ENCODE measurements around the gene DBF4B. TPM values are rescaled to one million over a fixed set of nuclear protein-coding genes. Genes with fewer than 3 reads are reported as not detected.

The DBF4B gene
- total RNA-seq, 1 donor from 2014 or later: 3.9 TPM

DNA sequence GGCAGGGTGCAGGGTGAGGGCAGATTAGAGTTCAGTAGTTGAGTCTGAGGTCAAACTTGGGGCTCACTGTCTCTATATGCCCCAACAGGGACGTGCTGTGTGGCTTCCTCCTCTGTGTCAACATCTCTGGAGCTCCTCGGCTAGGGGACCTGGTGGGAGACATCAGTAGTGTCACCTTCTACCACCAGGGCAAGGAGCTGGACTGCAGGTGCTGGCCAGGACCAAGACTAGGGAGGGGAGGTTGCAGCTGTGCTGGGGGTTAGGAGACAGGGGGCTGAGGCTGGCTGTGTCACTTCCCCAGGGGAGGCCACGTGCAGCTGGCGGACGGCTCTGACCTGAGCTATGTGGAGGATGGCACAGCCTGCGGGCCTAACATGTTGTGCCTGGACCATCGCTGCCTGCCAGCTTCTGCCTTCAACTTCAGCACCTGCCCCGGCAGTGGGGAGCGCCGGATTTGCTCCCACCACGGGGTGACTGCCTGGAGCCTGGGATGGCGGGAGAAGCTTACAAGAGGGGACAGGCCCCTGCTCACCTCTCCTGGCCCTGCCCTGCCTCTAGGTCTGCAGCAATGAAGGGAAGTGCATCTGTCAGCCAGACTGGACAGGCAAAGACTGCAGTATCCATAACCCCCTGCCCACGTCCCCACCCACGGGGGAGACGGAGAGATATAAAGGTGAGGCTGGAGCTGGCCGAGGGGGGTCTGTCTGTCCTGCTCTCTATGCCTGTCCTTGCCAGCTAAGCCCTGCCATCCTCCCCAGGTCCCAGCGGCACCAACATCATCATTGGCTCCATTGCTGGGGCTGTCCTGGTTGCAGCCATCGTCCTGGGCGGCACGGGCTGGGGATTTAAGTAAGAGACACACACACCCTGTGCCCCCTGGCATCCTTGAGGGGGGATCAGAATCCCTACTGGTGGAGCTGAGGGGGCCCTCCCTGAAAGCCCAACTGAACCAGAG lies 69.2 kb downstream of the DBF4B start:
- DNase-seq: no peak

DNA sequence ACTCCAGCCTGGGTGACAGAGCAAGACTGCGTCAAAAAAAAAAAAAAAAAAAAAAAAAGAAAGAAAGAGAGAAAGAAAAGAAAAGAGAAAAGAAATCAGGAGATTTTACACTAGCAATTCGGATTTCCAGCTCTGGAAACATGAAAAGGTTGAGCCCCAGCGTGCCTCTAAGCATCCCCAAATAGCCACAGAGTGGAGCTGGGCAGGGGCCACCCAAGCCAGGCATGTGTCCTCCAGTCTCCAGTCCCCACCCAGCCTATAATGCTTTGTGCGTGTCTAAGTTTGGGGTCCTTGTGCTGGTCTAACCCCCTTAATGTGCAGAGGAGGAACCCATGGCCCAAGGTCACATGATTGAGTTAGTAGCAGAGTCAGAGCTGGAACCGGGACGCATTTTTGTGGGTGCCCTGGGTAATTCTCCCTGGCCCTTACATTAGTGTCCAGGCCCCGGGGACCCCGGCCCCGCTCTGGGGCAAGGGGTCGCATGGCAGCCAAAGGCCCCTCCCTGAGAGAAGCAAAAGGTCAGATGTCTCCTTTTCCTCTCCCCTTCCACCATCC lies 70.3 kb downstream of the DBF4B start:
- no peak for DNase-seq

DNA sequence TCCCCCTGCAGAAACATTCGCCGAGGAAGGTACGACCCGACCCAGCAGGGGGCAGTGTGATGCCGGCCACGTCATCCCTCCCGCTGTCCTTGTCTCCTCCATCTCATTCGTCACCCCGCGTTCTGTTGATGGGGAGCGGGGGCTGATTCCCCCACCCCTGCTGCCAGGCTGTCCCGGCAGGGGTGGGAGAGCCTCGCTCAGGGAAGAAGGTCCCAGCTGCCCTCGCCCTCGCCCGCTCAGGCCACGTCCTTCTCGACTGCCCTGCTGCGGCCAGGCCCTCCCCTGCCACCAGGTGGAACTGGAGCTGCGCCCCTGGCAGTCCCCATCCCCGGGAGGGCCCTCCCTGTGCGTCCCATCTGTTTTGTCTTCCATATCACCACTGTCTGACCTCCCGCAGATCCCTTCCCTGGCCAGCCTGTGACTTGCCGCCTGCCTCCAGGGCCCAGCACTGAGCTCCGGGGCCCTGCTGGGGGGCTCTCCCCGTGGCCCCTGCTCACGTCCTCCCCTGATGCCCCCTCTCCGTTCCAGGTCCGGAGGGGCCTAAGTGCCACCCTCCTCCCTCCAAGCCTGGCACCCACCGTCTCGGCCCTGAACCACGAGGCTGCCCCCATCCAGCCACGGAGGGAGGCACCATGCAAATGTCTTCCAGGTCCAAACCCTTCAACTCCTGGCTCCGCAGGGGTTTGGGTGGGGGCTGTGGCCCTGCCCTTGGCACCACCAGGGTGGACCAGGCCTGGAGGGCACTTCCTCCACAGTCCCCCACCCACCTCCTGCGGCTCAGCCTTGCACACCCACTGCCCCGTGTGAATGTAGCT lies 71.0 kb downstream of the DBF4B start:
- DNase-seq: peak; percentile 59

DNA sequence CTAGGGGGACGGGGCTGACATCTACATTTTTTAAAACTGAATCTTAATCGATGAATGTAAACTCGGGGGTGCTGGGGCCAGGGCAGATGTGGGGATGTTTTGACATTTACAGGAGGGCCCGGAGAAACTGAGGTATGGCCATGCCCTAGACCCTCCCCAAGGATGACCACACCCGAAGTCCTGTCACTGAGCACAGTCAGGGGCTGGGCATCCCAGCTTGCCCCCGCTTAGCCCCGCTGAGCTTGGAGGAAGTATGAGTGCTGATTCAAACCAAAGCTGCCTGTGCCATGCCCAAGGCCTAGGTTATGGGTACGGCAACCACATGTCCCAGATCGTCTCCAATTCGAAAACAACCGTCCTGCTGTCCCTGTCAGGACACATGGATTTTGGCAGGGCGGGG lies 71.7 kb downstream of the DBF4B start:
- DNase-seq: no peak

DNA sequence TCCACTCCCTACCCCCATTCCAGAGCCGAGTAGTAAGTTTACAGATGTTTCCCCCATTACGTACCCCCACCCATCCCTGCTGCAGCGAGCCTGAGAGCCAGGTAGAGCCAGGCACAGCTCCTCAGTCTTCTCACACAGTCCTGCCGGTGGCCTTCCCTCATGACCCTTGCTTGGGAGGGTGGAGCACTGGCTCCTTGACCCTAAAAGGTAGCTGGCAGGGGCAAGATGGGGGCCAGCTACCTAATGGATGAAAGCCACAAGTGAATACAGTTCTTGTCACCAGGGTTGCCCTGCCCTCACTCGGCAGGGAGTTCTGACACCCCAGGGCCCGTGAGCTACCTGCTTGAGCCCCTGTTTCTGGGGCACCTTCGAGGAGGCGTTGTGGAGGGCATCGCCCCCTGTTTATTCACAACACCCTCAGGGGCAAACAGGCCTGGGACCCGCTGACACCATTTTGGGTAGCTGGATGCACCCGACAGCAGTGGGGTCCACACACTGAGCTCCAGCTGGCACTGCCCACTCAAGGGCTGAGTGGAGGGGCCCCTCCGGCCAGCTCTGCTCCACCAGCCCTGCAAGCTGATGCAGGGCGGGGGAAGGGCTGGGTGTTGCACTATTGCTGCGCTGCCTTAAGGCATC lies 72.5 kb downstream of the DBF4B start:
- DNase-seq: no peak

DNA sequence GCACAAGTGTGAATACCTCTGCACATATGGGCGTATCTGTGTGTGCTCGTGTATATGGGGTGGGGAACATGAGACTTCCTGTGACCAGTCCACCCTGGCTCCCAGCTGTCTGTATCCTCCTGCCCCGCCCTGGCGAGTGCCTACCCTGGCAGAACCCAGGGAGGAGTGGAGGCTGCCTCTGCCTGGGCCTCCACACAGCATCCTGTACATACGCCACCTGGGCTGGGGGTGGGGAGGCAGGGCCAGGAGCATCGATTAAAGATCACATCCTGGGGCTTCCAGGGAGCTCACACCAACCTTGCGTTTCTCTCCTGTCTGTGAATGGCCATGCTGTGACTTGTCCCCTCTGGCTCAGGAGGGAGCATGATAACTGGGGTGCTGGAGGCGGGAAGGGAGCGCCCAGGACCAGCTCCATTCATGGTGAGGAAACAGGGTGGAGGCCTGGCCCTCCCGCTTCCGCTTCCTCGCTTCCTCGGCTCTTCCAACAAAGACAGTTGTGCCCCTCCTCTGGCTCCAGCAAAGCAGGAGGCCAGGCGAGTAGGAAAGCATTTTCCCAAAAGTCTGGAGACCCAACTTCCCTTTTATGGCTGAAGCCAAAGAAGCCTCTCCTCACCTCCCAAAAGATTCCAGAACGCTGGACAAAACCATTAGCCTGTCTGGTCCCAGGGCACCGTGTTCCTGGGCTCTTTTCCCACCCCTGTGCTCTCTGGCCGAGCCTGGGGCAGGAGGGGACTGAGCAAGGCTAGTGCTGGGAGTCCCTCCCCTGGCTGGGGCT lies 73.3 kb downstream of the DBF4B start:
- no peak for DNase-seq

DNA sequence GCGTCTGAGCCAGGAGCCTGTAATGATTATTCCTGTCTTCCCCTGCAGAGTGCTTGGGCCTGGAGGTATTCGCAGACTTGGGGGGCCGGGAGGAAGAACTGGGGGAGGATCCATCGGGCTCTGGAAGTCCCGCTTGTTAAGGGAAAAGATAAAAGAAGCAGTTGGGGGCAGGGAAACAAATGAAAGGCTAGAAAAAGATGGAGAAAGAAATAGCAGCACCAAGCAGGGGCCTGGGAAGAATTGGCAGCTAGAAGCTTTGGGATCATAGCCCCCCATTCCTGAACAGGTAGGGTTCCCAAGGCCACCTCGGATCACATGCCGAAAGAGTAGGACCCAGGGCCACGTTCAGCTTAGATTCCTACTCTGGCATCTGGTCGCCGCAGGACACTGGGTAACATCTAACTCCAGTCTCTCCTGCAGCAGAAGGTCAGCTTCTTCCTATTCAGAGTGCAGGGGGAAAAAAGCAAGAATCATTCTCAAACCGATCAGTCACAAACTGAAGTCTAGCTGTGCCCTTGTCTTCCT lies 73.9 kb downstream of the DBF4B start:
- DNase-seq: no peak

DNA sequence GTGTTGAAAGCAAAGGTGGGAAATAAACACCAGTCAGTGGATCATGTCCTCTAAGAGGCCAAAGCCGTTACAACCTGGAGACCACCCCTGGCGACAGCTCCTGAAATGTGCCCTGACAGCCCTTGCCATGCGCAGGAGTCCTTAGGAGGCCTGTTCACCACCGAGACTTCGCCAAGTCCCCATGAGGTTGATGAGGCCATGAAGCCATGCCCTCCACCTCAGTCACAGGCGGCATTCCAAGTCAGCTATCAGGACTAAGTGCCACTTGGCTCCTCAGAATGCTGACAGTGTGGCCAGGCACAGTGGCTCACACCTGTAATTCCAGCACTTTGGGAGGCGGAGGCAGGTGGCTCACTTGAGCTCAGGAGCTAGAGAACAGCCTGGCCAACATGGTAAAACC lies 77.5 kb downstream of the DBF4B start:
- DNase-seq: no peak

DNA sequence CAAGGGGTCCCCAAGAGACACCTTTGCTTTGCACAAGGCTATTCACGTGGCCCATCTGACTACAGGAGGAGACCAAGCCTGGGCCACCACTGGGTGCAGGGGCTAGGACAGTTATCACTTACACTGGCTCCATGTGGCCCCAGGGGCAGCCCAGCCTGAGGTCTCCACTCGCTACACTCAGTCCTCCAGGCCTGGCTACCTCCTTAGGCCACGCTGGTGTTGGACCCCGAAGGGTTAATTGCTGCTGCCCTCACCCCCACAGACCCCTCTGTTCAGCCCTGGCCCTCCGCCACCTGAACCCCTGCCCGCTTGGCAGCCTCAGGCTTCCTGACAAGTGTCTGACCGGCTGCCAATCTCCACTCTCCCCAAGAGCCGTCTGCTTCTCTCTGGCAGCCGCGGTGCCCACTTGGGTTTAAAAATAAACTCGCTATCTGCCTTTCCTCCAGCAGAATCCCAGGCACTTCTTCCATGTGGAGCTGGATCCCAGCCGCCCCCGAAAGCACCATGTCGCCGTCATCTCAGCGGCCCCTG lies 78.2 kb downstream of the DBF4B start:
- no peak for DNase-seq

DNA sequence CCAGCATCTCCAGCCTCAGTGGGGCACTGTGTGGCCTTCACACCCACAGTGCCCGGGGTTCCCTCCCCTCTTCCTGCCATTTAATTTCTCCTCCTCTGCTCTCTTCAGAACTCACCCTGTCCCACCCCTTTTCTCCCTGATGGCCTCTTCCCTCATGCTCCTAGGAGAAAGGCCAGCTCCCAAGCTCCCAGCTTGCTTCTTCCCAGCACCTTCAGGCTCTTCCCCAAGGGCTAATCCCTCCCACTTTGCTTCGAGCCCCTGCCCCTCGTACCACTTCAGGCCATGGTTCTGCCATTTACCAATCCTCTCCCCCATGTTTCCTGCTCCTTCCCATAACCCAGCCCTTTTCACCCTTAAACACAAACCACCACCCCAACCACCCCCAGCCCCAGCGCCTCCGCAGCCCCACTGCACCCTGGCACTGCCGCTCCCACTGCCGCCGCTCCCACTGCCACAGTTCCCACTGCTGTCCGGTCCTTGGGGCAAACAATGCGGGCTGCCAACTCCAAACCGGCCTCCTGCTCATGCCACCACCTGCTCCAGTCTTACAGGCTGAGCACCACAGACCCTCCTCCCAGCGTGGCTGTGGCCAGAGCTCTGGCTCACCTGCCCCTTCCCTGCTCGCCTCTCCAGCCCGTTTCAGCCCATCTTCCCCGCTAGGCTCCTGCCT lies 78.9 kb downstream of the DBF4B start:
- DNase-seq: no peak

DNA sequence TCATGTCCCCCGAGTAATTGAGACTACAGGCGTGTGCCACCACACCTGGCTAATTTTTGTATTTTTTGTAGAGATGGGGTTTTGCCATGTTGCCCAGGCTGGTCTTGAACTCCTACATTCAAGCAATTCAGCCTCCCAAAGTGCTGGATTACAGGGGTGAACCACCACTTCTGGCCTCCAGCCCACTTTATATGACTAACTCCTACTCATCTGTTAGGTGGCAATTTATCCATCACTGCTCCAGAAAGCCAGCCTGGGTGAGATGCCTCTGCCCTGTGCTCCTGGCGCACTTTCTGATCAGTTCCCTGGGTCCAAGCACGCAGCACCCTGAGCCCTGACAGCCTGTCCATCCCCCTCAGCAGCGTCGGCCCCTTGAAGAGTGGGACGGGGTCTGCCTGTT lies 79.7 kb downstream of the DBF4B start:
- DNase-seq: no peak

DNA sequence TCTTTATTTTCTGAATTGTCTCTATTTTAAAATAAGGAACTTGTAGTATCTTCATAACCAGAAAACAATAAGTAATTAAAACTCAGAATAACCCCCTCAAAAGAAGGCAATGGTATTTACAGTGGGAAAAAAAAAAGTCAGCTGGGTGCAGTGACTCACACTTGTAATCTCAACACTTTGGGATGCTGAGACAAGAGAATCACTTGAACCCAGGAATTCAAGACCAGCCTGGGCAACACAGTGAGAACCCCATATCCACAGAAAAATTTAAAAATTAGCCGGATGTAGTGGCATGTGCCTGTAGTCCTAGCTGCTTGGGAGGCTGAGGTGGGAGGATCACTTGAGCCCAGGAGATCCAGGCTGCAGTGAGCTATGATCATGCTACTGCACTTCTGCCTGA lies 83.8 kb downstream of the DBF4B start:
- no peak for DNase-seq

DNA sequence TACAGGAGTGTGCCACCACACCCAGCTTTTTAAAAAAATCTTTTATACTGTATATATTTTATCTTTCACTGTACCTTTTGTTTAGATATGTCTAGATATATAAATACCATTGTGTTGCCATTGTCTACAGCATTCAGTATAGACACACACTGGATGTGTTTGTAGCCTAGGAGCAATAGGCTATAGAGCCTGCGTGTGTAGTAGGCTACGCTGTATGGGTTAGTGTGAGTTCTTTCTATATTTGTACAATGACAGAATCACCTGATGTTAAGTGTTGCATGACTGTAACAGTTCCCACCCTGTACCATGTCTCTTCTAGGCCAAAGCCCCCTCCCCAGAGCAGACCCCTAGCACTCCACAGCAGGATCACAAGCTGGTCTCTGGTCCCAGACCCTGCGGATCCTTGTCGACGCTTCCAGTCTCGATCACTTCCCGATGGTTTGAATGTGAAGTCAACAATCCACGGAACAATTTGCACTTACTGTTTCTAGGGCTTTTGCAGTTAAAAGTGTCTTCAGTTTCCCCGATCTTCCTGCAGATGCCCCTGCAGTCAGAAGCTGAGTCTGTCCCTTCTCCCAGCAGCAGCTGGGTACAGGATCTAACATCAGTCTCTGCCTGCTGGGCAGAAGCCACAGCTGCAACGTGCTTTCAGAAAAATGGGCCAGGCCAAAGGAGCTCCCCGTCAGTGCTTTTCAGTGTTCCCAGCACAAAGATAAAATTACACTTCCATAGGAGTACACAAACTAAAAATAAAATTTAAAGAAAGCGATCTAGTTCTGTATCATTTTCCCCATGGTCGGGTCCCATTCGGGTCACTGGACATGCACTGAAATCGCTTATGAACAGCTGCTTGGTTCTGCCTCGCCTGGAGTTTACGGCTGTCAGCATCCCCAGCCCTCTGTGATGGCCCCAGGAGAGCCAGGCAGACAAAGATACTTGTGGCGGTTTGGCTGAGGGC lies 85.7 kb downstream of the DBF4B start:
- no peak for DNase-seq

DNA sequence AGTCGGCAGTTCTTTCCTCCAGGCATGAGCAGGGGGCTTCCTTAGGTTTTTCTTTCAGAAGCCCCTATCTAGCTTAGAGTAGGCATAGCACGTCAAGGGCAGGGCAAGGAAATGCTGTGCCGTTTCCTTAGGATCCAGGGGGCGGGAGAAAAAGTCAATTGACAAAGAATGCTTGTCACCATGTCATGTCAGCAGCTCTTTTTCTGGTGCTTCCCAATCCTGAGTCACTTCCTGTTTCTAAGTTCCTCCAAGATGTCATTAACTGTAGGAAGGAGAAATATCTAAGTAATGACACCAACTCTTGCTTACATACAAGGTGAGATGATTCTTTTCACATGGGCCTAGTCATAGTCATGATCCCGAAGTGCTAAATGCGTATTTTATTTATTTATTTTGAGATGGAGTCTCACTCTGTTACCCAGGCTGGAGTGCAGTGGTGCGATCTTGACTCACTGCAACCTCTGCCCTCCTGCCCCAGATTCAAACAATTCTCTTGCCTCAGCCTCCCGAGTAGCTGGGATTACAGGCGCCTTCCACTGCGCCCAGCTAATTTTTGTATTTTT lies 86.5 kb downstream of the DBF4B start:
- peak; percentile 61 for DNase-seq

DNA sequence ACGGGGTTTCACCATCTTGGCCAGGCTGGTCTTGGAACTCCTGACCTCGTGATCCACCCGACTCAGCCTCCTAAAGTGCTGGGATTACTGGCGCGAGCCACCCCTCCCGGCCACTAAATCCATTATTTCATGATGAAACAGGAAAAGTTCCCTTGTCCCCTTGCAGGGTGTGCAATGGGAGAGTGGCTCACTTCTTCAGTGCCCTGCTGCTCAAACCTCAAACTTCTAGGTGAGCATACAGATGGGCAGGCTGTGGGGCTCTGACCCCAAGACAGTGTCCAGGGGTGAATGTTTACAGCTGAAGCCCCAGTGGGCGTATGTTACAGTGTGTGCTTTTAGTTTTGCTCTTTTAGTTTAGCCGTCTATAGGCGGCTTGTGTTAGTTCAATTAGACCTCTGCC lies 87.0 kb downstream of the DBF4B start:
- DNase-seq: no peak

DNA sequence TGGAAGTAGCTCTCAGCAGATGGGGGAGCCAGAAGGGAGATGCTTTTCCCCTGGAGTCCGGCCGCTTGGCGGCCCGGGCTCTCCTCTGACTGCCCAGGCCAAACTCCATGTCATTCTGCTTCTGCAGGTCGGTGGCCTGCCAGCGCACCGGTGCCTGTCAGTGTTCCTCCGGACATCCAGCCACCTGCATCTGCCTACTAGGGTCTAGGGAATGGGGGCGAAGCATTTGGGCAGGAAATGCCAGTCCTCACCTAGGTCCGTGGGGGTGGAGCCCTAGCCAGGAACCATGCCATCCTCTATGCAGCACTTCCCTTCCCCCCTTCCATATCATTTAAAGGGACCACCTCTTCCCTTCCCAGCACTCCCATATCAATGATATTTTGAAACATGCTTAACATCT lies 87.5 kb downstream of the DBF4B start:
- DNase-seq: no peak

DNA sequence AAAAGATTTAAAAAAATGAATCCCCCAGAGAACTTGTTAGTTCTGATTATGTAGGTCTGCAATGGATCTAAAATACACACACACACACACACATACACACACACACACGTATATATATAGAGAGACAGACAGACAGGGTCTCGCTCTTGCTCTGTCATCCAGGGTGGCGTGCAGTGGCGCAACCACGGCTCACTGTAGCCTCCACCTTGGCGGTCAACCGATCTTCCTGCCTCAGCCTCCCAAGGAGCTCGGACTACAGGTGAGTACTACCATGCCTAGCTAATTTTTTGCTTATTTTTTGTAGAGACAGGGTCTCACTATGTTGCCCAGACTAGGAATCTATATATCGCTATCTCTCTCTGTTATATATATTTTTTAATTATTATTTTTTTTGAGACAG lies 88.3 kb downstream of the DBF4B start:
- no peak for DNase-seq

DNA sequence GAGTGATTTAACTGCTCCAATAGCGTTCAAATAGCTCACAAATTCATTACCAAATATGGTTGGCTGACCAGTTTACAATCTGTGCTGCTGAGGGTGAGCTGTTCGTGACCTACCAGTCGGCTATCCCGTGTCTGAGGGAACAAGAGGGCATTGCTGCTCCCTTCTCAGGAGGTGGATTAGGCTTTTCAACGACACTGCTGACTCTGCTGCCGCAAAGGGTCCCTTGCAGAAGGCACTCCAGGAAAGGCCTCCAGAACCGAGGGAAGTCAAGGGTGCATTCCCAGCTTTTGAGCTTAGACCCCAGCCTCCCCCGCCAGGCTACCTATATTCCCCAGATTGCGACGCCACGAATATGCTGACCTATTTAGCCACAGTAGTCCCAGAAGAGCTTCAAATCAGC lies 89.3 kb downstream of the DBF4B start:
- no peak for DNase-seq

DNA sequence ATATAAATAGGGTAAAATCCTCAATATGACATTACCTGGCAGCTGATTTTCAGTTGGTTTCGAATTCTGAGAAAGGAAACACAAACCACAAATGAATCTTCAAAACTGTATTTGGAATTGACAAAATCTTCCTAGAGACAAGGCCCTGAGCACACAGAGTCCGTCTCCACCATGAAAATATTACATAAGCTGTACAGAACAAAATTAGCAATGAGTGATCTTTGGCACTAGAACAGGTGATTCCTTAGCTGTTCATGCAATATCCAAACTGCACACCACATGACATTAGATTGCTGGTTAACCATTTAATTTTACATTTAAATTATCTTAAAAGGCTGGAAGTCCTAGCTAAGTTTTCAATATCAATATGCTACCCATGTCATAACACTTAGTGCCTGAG lies 89.9 kb downstream of the DBF4B start:
- DNase-seq: no peak

Data from skin of body (tissue), 2 donors.